Gastrocnemius medialis (tissue), 4 donors: Measurements from ENCODE around the gene NTMT1.

Source experiments
- POLR2A ChIP-seq, 2 donors: fragments of 450-650 bp; IDR thresholded peaks; one replicate each; pipeline ENCODE4 v1.6.1; 2017; ENCODE audit warnings: antibody characterized with exemption in 2 of 2, mild to moderate bottlenecking in 2 of 2, moderate library complexity in 2 of 2
- TF ChIP-seq, protein P1 (sequence below), 5 experiments: fragments of 450-650 bp in 3 of 5; fragments of 200-600 bp in 2 of 5; sonication (generic) in 2 of 5; IDR thresholded peaks in 4 of 5; conservative IDR thresholded peaks in 1 of 5; 1 replicate in 4 of 5; 2 replicates in 1 of 5; pipeline ENCODE4 v1.5.1; 2016 to 2019; ENCODE audit warnings: antibody characterized with exemption in 5 of 5, mild to moderate bottlenecking in 3 of 5, moderate library complexity in 3 of 5

DNA sequence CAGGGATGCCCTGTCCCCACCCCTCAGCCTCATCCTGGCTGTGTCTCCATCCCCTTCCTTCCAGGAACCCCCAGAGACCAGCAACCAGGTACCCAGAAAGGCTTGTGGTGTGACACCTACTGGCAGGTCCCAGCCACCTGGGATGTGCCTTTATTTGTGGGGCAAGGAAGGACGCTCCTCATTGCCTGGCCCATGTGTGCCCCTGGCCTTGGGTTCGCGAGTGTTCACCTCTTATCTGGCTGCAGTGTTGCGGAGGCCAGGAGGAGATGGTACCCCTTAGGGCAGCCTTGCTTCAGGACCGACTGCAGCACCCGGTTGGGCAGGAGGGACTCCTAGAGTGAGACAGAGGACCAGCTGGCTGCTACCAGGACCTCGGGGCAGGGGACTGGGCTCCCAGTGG is 13.8 kb upstream of the NTMT1 start:
- TF ChIP-seq, protein P1, sequence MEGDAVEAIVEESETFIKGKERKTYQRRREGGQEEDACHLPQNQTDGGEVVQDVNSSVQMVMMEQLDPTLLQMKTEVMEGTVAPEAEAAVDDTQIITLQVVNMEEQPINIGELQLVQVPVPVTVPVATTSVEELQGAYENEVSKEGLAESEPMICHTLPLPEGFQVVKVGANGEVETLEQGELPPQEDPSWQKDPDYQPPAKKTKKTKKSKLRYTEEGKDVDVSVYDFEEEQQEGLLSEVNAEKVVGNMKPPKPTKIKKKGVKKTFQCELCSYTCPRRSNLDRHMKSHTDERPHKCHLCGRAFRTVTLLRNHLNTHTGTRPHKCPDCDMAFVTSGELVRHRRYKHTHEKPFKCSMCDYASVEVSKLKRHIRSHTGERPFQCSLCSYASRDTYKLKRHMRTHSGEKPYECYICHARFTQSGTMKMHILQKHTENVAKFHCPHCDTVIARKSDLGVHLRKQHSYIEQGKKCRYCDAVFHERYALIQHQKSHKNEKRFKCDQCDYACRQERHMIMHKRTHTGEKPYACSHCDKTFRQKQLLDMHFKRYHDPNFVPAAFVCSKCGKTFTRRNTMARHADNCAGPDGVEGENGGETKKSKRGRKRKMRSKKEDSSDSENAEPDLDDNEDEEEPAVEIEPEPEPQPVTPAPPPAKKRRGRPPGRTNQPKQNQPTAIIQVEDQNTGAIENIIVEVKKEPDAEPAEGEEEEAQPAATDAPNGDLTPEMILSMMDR (IDR thresholded peaks at IDR 0.05 in 4 of 5, conservative IDR thresholded peaks at IDR 0.05 in 1 of 5) = no peak
- no peak for TF ChIP-seq POLR2A (IDR thresholded peaks at IDR 0.05)
